NCI-H1417 (cell line): Measurements from ENCODE around the gene TEX48.
A peak's percentile ranks its signal among the peaks of the same experiment; 100 is the strongest.

Source experiments
- DNase-seq, 3 experiments: peaks; one replicate each; lab custom pipeline; 2025; lab: John Stamatoyannopoulos, UW

TEX48 gene

GRCh38 chr9:114693248-114693855 is 11.4 kb upstream of the TEX48 start:
- no peak for DNase-seq

GRCh38 chr9:114691956-114692295 is 9.9 kb upstream of the TEX48 start:
- no peak for DNase-seq

- DNase-seq: no peak
Measured at GRCh38 chr9:114691046-114691955, 9.3 kb upstream of the TEX48 start.

- no peak for DNase-seq
Measured at GRCh38 chr9:114690308-114690707, 8.3 kb upstream of the TEX48 start.

- no peak for DNase-seq
Measured at GRCh38 chr9:114689813-114690212, 7.8 kb upstream of the TEX48 start.

- DNase-seq: no peak
Measured at GRCh38 chr9:114688909-114689610, 7.1 kb upstream of the TEX48 start.

- no peak for DNase-seq
Measured at GRCh38 chr9:114688379-114688778, 6.4 kb upstream of the TEX48 start.

GRCh38 chr9:114687034-114687433 is 5.0 kb upstream of the TEX48 start:
- no peak for DNase-seq

GRCh38 chr9:114685951-114686350 is 4.0 kb upstream of the TEX48 start:
- DNase-seq: no peak

GRCh38 chr9:114684036-114684435 is 2.0 kb upstream of the TEX48 start:
- DNase-seq: no peak

- no peak for DNase-seq
Measured at GRCh38 chr9:114682846-114683245, 854 bp upstream of the TEX48 start.

GRCh38 chr9:114680259-114681001 is 1.6 kb downstream of the TEX48 start:
- peak in 1 of 3 experiments; percentile 20 for DNase-seq

- DNase-seq: no peak
Measured at GRCh38 chr9:114678795-114679194, 3.2 kb downstream of the TEX48 start.

GRCh38 chr9:114678130-114678529 is 3.9 kb downstream of the TEX48 start:
- no peak for DNase-seq

- DNase-seq: peak; percentile 55 to 89 (median 88)
Measured at GRCh38 chr9:114677418-114677817, 4.6 kb downstream of the TEX48 start.

- no peak for DNase-seq
Measured at GRCh38 chr9:114676901-114677300, 5.1 kb downstream of the TEX48 start.

- DNase-seq: no peak
Measured at GRCh38 chr9:114674798-114675540, 7.0 kb downstream of the TEX48 start.

- no peak for DNase-seq
Measured at GRCh38 chr9:114674076-114674797, 7.8 kb downstream of the TEX48 start.

- no peak for DNase-seq
Measured at GRCh38 chr9:114671605-114672004, 10.4 kb downstream of the TEX48 start.

- no peak for DNase-seq
Measured at GRCh38 chr9:114669961-114670360, 12.0 kb downstream of the TEX48 start.

- DNase-seq: no peak
Measured at GRCh38 chr9:114668146-114668545, 13.8 kb downstream of the TEX48 start.
